Measurements from ENCODE around the gene TUBA3E. TPM values are rescaled to one million over a fixed set of nuclear protein-coding genes. Genes with fewer than 3 reads are reported as not detected.
"Not testable (repeated sequence)": the region's sequence is repeated elsewhere in the genome, so short reads cannot be mapped to it uniquely, and the experiment has no call there.

The TUBA3E gene
- total RNA-seq, 1 experiment from 2014 or later: not detected

DNA sequence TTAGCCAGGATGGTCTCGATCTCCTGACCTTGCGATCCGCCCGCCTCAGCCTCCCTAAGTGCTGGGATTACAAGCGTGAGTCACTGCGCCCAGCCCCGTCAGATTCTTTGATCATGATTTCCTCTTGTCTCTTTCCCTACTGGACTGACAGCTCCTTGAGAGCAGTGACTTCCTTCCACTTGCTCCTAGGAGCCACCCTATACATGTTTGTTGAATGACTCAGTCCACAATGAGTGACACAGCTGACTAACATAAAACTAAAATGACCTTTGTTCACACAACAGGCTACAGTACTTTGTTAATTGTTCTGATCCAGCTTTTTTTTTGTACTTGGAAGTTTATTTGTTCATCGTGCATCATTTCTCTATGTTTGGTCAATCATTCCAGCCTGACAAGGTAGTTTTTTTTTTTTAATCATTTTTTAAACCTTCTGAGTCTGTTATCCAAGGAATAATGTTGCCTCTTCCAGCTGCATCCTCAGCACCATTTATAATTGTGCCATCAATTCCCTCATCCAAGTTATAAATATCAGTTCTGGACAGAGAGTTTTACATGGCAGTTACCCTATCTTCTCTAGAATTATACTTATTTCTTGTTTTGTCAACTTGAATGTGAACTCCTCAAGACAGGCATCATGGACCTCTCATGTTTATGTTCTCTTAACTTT is 42.9 kb upstream of the TUBA3E start:
- Mint-ChIP-seq H3K36me3 (ENCODE audit: insufficient read depth, unreplicated experiment) (peaks cover 7% of the 10 kb centered on the region), H3K9me3 (ENCODE audit: low read depth, unreplicated experiment) (no peaks in the 10 kb centered on the region), H3K27me3 (ENCODE audit: unreplicated experiment) (peaks cover 5% of the 10 kb centered on the region), H3K4me1 (ENCODE audit: low read depth, unreplicated experiment) (peaks cover 14% of the 10 kb centered on the region), H3K4me3 (ENCODE audit: low read depth, unreplicated experiment) (peak overlapping the region; percentile 14), H3K27ac (ENCODE audit: unreplicated experiment) (peak overlapping the region; percentile 78)
- BruUV-seq (replicated peaks): no TSS peak
- CTCF ChIA-PET: interaction anchor here (0.6 to 0.9 kb wide), 3 partner anchors 12 to 60 kb away, joined by 3 to 5 read pairs (median 4); partner anchors contain the start of gene SMPD4
- TF ChIP-seq, protein P1, sequence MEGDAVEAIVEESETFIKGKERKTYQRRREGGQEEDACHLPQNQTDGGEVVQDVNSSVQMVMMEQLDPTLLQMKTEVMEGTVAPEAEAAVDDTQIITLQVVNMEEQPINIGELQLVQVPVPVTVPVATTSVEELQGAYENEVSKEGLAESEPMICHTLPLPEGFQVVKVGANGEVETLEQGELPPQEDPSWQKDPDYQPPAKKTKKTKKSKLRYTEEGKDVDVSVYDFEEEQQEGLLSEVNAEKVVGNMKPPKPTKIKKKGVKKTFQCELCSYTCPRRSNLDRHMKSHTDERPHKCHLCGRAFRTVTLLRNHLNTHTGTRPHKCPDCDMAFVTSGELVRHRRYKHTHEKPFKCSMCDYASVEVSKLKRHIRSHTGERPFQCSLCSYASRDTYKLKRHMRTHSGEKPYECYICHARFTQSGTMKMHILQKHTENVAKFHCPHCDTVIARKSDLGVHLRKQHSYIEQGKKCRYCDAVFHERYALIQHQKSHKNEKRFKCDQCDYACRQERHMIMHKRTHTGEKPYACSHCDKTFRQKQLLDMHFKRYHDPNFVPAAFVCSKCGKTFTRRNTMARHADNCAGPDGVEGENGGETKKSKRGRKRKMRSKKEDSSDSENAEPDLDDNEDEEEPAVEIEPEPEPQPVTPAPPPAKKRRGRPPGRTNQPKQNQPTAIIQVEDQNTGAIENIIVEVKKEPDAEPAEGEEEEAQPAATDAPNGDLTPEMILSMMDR (IDR thresholded peaks at IDR 0.05; ENCODE audit: unreplicated experiment): no peak
- peak; percentile 79 for DNase-seq
- intact Hi-C loops (cut with micrococcal nuclease; ENCODE audit: unreplicated experiment): loop anchor here (5.0 to 10.0 kb wide), 2 partner anchors 56 to 91 kb away; partner anchors contain the start of genes MZT2B and SMPD4

DNA sequence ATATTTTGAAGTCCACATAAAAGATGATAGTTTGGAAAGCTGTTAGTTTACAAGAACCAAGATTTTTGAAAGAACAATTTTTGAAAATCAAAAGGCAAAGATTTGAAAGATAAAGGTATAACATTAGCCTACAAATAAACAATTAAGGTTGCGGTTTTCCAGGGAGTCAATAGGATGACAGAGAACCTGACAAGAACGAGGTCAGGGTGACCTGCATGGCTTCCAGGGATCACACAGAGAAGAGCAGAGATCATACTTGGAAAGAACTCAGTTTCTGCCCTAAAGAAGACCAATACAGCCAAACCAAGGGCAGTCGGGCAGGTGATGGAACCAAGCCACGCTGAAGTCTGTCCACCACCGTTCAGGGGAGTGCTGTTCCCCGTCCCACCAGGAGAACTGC is 41.3 kb upstream of the TUBA3E start:
- H3K36me3 Mint-ChIP-seq (ENCODE audit: insufficient read depth, unreplicated experiment); intact Hi-C loops (cut with micrococcal nuclease; ENCODE audit: unreplicated experiment); H3K27ac Mint-ChIP-seq (ENCODE audit: unreplicated experiment); CTCF ChIA-PET; H3K9me3 Mint-ChIP-seq (ENCODE audit: low read depth, unreplicated experiment); BruUV-seq (replicated peaks); DNase-seq; H3K4me3 Mint-ChIP-seq (ENCODE audit: low read depth, unreplicated experiment); H3K27me3 Mint-ChIP-seq (ENCODE audit: unreplicated experiment): not testable (repeated sequence)
- peaks cover 14% of the 10 kb centered on the region for H3K4me1 Mint-ChIP-seq (ENCODE audit: low read depth, unreplicated experiment)

- DNase-seq; H3K27ac Mint-ChIP-seq (ENCODE audit: unreplicated experiment); CTCF ChIA-PET; BruUV-seq (replicated peaks); H3K4me3 Mint-ChIP-seq (ENCODE audit: low read depth, unreplicated experiment); H3K9me3 Mint-ChIP-seq (ENCODE audit: low read depth, unreplicated experiment); intact Hi-C loops (cut with micrococcal nuclease; ENCODE audit: unreplicated experiment); H3K27me3 Mint-ChIP-seq (ENCODE audit: unreplicated experiment): not testable (repeated sequence)
- peaks cover 16% of the 10 kb centered on the region for H3K4me1 Mint-ChIP-seq (ENCODE audit: low read depth, unreplicated experiment)
- peaks cover 18% of the 10 kb centered on the region for H3K36me3 Mint-ChIP-seq (ENCODE audit: insufficient read depth, unreplicated experiment)
Measured at GRCh38 chr2:130233066-130233465, 34.8 kb upstream of the TUBA3E start.

DNA sequence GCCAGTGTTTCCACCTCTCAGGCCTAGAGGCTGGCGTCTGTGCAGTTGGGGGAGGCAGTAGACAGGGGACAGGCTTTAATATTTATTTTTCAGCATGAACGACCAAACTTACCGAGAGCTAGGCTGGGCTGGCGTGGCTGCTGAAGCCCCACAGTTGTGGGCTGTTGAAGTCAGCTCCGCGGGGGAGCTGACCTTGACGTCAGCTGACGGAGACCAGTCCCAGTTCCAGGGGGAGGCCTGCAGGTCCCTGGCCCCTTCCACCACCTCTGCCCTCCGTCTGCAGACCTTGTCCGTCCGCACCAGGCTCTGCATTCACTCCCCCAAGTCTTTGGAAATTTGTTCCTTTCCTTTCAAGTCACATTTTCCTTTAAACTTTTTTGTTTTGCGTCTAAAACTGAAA is 33.4 kb upstream of the TUBA3E start:
- CTCF ChIA-PET: no interaction called here
- no TSS peak for BruUV-seq (replicated peaks)
- intact Hi-C loops (cut with micrococcal nuclease; ENCODE audit: unreplicated experiment): no loop called here

DNA sequence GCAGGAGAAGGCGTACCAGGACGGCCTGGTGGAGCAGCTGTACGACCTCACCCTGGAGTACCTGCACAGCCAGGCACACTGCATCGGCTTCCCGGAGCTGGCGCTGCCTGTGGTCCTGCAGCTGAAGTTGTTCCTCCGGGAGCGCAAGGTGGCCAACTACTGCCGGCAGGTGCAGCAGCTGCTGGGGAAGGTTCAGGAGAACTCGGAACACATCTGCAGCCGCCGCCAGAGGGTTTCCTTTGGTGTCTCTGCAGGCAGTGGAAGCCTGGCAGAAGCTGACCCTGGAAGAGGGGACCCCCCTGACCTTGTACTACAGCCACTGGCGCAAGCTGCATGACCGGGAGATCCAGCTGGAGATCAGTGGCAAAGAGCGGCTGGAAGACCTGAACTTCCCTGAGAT is 32.7 kb upstream of the TUBA3E start:
- Mint-ChIP-seq H3K36me3 (ENCODE audit: insufficient read depth, unreplicated experiment) (peaks cover 18% of the 10 kb centered on the region), H3K4me1 (ENCODE audit: low read depth, unreplicated experiment) (peaks cover 16% of the 10 kb centered on the region)
- H3K9me3 Mint-ChIP-seq (ENCODE audit: low read depth, unreplicated experiment); intact Hi-C loops (cut with micrococcal nuclease; ENCODE audit: unreplicated experiment); DNase-seq; H3K27me3 Mint-ChIP-seq (ENCODE audit: unreplicated experiment); BruUV-seq (replicated peaks); H3K27ac Mint-ChIP-seq (ENCODE audit: unreplicated experiment); H3K4me3 Mint-ChIP-seq (ENCODE audit: low read depth, unreplicated experiment); CTCF ChIA-PET: not testable (repeated sequence)

More for the DNA sequence above, 33.4 kb upstream of the TUBA3E start:
- Mint-ChIP-seq H3K4me3 (ENCODE audit: low read depth, unreplicated experiment) (no peak overlapping the region), H3K27ac (ENCODE audit: unreplicated experiment) (no peak overlapping the region), H3K9me3 (ENCODE audit: low read depth, unreplicated experiment) (no peaks in the 10 kb centered on the region), H3K4me1 (ENCODE audit: low read depth, unreplicated experiment) (peaks cover 16% of the 10 kb centered on the region), H3K36me3 (ENCODE audit: insufficient read depth, unreplicated experiment) (peaks cover 18% of the 10 kb centered on the region), H3K27me3 (ENCODE audit: unreplicated experiment) (no peaks in the 10 kb centered on the region)
- DNase-seq: no peak
- TF ChIP-seq, protein P1 (IDR thresholded peaks at IDR 0.05; ENCODE audit: unreplicated experiment): no peak

DNA sequence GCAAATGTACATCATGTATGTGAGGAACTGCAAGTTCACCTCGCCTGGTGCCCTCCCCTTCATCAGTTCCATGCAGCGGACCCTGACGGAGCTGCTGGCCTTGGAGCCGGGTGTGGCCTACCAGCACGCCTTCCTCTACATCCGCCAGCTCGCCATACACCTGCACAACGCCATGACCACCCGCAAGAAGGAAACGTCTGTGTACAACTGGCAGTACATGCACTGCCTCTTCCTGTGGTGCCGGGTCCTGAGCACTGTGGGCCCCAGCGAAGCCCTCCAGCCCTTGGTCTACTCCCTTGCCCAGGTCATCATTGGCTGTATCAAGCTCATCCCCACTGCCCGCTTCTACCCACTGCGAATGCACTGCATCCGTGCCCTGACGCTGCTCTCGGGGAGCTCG is 32.1 kb upstream of the TUBA3E start:
- DNase-seq; H3K27ac Mint-ChIP-seq (ENCODE audit: unreplicated experiment); BruUV-seq (replicated peaks); CTCF ChIA-PET; intact Hi-C loops (cut with micrococcal nuclease; ENCODE audit: unreplicated experiment); H3K9me3 Mint-ChIP-seq (ENCODE audit: low read depth, unreplicated experiment); H3K27me3 Mint-ChIP-seq (ENCODE audit: unreplicated experiment): not testable (repeated sequence)
- Mint-ChIP-seq H3K36me3 (ENCODE audit: insufficient read depth, unreplicated experiment) (peaks cover 18% of the 10 kb centered on the region), H3K4me3 (ENCODE audit: low read depth, unreplicated experiment) (peak overlapping the region; percentile 91), H3K4me1 (ENCODE audit: low read depth, unreplicated experiment) (peaks cover 16% of the 10 kb centered on the region)

DNA sequence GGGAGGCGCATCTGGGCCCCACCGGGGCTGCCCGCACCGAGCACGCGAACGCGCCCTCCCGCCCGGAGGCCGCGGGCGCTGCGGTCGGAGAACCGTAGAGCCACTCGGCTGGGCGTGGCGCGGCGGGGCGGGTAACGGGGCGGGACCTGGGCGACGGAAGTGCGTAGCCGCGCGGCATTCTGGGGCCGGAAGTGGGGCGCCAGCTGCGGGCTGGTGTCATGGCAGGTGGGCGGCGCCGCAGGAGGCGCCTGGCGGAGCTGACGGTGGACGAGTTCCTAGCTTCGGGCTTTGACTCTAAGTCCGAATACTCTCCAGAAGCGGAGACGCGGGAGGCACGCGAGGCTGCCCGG is 30.9 kb upstream of the TUBA3E start:
- peaks cover 16% of the 10 kb centered on the region for H3K4me1 Mint-ChIP-seq (ENCODE audit: low read depth, unreplicated experiment)
- CTCF ChIA-PET: interaction anchor here (0.7 kb wide), 1 partner anchor 12 kb away, joined by 5 read pairs; no protein-coding TSS in a partner anchor

GRCh38 chr2:130228467-130229160 is 30.4 kb upstream of the TUBA3E start:
- intact Hi-C loops (cut with micrococcal nuclease; ENCODE audit: unreplicated experiment); H3K27ac Mint-ChIP-seq (ENCODE audit: unreplicated experiment); DNase-seq; BruUV-seq (replicated peaks); H3K27me3 Mint-ChIP-seq (ENCODE audit: unreplicated experiment); H3K9me3 Mint-ChIP-seq (ENCODE audit: low read depth, unreplicated experiment): not testable (repeated sequence)
- Mint-ChIP-seq H3K4me3 (ENCODE audit: low read depth, unreplicated experiment) (peak overlapping the region; percentile 91), H3K36me3 (ENCODE audit: insufficient read depth, unreplicated experiment) (peaks cover 18% of the 10 kb centered on the region), H3K4me1 (ENCODE audit: low read depth, unreplicated experiment) (peaks cover 16% of the 10 kb centered on the region)
- CTCF ChIA-PET: interaction anchor here (0.7 kb wide), 1 partner anchor 13 kb away, joined by 5 read pairs; no protein-coding TSS in a partner anchor

More for the DNA sequence above, 30.9 kb upstream of the TUBA3E start:
- Mint-ChIP-seq H3K27ac (ENCODE audit: unreplicated experiment) (peak overlapping the region; percentile 67), H3K36me3 (ENCODE audit: insufficient read depth, unreplicated experiment) (peaks cover 18% of the 10 kb centered on the region), H3K4me3 (ENCODE audit: low read depth, unreplicated experiment) (peak overlapping the region; percentile 91)
- BruUV-seq (replicated peaks); H3K9me3 Mint-ChIP-seq (ENCODE audit: low read depth, unreplicated experiment); H3K27me3 Mint-ChIP-seq (ENCODE audit: unreplicated experiment); intact Hi-C loops (cut with micrococcal nuclease; ENCODE audit: unreplicated experiment): not testable (repeated sequence)
- peak; percentile 94 for DNase-seq

Data from Calu3 (cell line).